GM18909 (cell line): Measurements from ENCODE around the gene LECT2.

Experiments used
- ATAC-seq: cut with Tn5 transposase; IDR thresholded peaks from one replicate; pipeline ENCODE4 v1.9.1; 2021; ENCODE audit warnings: mild to moderate bottlenecking; ENCODE audit not compliant: unreplicated experiment, poor library complexity

The LECT2 gene

DNA sequence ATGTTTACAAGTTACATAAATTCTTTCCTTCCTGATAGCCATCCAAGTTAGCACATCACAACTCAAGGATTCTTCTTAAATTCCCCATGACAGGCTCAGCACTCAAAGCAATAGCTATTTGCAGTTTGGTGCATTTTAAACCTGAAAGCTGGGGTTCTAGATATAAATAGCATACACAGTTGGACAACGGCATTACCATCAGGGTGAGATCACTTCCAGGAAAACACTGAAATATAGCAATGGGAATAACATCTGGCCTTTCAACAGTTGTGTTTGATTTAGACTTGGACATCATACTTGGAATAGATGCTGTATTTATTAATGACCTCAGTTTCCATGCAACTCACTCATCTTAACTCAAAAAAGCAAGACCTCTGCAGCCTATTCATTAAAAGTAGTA, 24.7 kb upstream of the LECT2 start:
- ATAC-seq = no peak

DNA sequence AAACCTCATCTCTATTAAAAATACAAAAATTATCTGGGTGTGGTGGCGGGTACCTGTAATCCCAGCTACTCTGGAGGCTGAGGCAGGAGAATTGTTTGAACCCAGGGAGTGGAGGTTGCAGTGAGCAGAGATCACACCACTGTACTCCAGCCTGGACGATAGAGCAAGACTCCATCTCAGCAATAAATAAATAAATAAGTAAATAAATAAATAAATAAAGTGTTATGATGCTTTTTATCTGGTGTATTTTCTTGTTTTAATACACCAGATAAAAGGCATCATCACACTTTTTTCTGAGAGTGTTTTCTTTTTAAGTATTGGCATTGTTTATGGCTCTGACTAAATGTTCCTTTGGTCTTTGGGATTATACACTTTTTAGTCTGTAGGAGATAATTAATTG, 24.2 kb upstream of the LECT2 start:
- no peak for ATAC-seq

DNA sequence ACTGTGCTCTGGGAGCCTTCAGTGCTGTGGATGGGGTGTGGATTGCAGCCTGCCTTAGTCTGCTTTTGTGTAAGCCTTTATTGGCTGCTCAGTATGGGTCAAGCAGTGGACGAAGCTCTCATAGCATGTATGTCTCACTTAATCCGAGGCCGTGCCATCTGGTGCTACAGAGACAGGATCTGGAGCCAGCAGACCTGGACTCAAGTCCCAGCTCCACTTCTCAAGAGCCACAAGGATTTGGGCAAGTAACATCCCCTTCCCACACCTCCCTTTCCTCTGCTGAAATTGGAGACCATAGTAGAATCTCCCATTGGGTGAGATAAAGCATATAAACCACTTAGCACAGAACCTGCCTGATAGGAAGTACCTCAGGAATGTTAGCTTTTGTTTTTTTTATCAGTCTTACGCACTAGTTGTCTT, 23.4 kb upstream of the LECT2 start:
- ATAC-seq = no peak

DNA sequence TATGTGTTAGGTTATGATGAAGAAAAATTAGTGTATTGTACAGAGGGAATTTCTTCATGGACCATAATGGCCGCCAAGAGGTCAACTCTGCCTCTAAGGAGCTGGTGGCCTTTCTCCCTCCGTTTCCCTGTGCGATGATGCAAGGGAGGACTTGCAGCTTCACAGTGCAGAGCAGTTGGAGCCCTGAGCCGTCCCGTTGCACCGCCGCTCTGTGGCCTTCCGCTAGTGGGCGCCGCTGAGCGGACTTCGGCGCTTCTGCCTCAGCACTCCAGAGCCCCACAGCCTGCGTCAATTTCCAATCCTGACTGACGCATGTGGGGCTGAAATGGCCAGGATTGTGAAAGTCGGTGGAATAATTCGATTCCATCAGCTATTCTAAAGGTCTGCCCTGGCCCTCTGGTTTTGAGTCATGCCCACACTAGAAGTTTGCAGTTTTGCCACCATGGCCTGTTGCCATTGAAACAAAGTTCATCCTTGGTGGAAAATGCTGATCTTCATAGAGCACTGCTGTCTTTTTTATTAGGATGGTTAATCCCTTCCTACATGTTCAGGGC, 22.7 kb upstream of the LECT2 start:
- ATAC-seq = peak; percentile 72

DNA sequence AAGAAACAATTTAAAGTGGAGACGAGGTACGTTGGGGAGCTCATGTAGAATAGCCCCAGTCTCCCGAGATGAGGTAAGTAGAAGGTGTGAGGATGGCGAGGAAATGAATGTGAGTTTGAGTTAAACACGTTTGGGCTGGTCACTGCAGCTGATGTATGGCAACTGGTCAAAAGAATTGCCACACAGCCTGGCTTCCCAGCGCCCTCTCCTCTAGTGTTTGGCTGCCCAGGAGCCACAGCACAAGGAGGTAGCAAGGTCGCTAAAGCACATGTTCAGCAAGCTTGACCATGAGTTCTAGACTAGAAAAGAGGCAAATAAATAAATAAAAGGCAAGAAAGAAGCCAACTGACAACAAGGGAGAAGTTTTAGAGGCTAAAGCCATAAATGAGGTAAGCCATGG, 21.4 kb upstream of the LECT2 start:
- ATAC-seq = no peak

DNA sequence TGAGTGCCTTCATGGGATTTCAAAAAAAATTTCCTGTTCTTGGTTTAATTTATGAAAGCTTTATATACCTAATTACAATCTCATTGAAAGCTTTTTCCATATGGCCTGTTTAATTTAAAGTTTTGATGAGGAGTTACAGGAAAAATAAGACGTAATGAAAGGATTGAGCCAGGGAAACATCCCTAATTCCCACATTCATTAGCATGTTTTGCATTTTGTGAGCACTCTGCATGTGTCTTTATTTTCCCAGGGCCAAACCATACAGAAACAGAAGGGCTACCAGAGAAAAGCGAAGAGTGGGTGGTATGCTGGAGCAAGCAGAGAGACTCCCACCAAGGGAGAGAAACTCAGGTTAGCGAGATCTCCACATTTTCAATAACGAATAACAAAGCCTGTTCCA, 20.3 kb upstream of the LECT2 start:
- no peak for ATAC-seq

DNA sequence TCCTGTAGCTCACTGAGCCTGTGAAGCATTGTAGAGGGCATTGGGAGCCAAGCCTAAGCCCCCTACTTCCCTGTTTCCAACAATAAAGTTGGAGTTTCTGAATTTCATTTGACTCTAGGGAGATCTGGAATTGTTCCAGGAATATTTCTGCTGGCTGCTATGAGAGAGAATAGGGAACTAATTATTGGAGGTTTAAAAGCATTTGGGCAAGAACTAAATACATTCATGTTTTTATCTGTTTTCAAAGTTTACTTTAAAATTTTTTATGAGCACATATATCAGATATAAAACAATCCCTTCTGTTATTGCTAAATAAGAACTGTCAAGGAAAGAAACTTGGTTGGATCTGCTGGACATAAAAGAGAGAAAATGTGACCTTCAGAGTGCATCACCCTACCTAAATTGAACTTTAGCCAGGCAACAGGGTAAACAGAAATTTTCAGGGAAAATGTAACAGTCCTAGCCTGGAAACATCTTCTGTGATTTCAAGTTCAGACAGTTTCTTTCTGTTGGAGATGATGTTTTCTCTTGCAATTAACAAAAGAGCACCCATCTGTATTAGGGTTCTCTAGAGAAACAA, 19.3 kb upstream of the LECT2 start:
- no peak for ATAC-seq

DNA sequence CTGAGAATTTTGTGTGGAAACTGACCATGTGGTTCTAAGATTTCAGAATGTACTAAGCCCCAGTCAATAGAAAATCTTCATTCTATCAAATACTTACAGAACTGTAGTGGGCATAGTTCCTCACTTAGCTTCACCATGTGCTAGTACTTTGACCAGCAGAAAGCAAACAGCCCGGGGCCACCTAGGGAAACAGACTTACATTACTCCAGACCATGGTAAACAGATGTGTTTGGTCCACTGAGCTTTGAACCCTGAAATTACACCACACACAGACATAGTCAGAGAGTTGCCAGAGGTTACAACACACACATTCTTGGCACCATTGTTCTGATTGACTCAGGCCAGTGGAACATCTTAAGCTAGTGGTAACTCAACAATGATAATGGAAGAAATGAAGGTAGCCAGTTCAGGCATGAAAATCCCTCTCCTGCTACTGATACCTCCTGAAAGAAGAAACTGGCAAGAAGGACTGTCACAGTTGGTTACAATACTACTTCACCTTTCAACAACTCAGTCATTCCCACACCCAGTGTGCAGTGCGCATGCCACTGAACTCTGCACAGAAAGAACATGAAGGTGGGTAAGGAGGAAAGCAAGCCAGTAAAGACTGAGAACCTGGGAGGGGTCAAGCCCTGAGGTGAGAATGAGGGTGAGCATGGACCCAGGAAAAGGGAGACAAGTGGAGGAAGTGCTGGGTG, 18.7 kb upstream of the LECT2 start:
- ATAC-seq = no peak

DNA sequence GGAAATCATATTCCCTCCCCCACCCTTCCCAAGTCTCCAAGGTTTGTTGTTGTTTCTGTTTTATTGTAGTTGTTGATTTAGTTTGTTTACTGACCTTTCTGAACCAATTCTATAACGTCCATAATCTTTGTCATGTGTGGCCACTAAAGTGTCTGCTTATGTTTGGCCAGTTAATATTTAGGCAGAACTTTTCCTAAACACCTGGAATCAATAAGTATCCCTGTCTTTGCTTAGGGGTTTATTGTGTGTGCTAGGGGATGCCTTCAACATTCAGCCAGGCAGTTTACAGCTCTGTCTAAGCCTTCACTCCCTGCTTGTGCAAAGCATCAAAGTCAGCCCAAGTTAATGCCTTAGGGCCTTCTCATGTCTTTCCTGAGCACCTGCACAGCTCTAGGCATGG, 16.9 kb upstream of the LECT2 start:
- ATAC-seq = no peak

DNA sequence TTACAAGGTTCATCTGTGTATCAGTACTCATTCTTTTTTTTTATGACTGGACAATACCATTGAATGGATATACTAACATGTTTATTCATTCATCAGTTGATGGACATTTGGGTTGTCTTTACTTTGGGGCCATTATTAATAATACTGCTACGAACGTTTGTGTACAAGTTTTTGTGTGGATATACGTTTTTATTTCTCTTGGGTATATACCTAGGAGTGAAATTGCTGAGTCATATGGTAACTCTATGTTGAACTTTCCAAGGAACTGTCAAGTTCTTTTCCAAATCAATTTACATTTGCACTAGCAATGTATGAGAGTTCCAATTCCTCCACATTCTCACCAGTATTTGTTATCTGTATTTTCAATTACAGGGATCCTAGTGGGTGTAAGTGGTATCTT, 12.0 kb upstream of the LECT2 start:
- no peak for ATAC-seq

DNA sequence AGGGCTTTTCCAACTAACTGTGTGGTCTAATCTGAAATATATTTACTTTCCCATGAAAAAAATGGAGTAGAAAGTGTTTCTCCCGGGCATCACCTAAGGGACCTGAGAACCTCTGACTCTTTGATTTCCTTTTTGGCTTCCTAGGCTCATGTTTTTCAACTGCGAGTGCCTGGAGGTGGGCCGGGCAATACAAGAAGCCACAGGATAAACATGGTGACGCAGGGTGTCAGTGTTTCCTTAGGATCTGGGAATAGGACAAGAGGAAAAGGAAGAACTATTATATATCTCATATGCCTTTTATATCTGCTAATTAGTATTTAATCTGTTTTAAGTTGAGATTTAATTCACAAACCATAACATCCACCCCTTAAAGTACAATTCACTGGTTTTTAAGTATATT, 11.4 kb upstream of the LECT2 start:
- ATAC-seq = no peak

DNA sequence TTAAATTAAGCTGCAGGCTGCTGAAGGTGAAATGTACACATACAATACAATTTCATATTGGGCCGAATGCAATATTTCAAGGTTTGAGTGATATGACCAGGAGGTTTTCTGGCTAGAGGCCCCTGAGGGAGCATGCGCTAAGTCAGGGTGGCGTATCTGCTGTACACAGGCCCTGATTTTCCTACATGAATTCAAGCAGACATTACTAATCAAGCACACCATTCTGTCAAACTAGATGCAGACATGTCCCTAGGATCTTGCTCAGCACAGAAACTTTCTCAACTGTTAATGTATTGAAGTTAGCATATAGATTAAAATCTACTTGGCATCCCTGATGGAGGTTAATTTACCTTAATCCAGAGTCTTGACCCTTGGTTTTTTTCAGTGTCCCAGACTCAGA, 10.7 kb upstream of the LECT2 start:
- ATAC-seq = no peak

DNA sequence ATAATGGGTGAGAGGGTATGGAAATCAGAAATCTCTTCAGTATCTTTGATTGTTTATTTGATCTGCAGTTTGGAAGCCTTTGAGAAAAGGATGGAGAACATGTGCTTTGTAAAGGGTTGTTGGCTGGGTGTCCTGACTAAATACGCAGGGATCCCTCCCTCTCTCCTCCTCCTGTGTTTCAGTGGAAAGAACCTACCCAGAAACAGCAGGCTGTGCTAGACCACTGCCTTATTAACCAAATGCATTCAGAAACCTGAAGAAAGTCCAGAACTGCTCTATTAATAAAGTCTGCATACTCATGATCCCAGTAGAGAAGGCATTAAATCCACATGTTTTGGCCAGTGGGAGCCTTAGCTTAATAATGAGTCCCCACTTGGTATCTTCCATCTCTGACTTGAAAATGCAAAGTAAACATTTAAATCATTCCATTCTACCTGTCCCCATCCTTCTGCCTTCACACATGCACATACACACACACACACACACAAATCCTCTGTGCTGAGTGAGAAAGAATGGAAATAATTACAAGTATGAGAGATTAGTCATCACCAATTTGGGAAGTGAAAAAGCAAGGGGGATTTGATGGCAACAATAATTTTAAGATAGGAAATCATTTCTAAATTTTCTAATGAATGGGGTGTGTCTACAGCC, 10.0 kb upstream of the LECT2 start:
- ATAC-seq = no peak

DNA sequence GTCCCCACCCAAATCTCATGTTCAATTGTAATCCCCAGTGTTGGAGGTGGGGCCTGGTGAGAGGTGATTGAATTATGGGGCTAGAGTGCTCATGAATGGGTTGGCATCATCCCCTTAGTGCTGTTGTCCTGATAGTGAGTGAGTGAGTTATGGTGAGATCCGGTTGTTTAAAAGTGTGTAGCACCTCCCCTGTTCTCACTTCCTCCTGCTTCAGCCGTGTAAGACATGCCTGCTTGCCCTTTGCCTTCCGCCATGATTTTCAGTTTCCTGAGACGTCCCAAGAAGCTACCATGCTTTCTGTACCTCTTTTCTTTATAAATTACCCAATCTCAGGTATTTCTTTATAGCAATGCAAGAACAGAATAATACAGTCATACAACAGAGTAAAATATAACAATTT, 742 bp upstream of the LECT2 start:
- ATAC-seq = no peak

DNA sequence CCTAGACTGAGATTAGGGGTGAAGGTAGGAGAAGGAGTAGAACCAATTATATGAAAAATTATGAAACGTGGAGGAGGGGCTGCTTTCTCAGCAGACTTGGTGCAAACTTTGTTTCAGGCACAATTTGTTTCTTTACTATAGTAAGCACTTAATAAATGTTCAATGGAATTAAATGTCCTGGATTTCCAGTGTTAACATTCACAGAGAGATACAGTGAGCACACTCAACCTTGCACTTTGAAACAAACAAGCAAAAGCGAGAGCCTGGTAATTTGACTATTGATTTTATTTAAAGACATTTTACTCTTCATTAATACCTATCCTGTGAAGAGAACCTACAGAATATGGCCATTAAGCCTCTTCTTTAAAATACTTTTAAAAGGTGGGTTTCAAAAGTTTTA, 933 bp downstream of the LECT2 start:
- ATAC-seq = no peak

DNA sequence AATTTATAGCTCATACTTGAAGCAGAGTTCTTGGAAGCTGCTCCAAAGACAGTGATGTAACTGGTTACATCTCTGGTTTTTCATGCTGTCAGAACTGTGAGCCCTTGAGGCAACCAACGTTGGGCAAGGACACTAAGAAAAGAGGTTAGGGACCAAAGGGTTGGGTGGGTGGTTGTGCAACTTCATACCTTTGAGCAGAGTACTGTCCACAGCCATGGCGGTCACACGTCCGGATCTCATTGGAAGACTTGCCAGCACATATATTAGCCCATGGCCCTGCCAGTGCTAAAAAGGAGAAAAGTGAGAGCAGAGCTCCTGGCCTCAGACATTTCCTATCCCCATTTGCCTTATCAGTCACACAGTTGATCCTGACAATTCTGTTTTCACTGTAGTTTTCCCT, 2.1 kb downstream of the LECT2 start:
- no peak for ATAC-seq

DNA sequence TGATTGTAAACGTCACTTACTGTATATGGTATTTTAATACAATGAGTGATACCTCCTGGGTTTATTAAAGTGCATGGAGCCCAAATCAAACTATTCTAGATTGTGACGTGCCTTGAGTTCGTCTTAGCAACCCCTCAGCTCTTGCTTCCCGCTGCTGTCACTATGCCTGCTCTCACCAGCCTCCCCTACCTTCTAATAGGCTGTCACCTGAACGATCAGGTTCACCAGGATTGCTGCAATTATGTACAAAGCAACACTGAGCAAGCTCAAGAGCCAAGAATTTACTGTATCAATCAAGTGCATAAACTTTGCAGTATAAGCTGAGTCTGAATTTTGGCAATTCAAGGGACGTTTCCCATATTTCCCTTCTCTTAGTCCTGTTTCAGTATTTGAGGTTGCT, 3.0 kb downstream of the LECT2 start:
- ATAC-seq = no peak

DNA sequence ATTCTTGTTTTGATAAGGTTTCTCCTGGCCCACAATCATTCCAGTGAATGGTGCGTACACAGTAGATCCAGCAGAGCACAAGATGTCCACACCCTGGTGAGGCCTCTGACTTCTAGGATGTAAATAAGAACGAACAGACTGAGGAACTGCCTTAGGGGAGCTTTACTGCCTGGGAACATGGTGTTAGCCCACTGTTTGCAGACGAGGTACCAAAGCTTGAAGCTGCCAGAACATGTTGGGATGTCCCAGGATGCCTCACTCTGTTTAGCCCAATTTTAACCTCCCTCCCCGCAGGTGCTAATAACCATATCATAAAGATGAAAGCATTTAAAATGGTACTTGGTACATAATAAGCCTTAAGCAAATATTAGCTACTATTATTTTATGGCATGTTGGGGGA, 3.5 kb downstream of the LECT2 start:
- no peak for ATAC-seq

DNA sequence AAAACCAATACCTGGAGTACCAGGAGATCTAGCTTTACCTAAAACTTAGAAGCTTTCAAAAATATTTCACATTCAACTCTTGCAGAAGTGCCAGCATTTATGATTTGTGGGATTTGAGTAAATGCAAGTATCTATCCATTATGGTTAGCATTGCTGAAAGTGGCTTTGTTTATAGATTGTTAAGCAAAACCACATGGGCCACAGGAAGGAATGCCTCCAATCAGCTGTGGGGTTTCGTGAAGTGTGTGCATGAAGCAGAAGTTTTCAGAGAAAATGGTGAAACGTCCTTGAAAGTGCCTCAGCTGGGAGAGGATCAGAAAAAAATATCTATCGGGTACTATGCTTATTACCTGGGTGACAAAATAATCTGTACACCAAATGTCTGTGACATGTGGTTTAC, 4.2 kb downstream of the LECT2 start:
- ATAC-seq = no peak

DNA sequence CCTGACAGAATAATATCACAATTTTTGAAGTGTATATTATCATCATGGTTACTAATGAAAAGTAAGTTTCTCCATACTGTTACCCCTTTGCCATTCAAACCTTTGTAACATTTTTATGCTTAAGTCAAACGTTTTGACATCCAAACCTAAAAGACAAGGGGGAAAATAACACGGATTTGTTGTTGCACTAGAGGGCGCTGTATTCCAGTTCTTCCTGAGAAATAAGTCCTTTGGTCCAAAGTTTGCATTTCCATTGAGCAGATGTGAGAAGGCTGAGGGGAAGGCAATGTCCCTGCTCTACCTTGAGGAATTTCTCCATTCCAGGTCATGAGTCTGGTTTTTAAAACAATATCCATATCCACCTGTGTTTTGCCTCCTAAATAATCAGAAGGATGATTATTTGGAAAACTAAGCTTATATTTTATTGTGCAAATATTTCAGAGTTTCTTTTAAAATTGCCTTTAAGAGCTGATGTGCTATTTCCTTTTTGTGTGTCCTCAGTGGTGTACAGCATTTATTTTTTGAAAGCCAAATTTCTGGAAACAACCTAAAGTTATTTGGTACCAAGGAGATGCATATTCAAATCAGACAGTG, 9.7 kb downstream of the LECT2 start:
- ATAC-seq = peak; percentile 46

DNA sequence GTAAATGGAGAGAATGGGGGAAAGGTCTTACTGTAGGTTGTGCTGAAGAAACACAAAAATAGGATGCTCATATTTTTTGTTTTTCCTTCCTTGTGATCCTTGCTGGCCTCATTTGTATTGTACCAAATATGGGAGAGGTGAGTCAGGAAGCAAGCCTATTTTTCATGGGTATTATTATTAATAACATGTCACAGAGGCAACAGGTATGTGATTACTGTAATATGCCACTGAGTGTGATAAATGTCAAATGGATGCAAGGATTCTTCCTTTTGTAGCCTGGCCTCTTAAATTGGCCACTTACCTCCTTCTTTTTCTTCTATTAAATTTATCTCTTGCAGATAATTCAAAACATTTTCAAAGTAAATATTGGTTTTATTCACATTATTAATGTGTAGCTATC, 10.2 kb downstream of the LECT2 start:
- no peak for ATAC-seq
